ENCODE data around the gene CACNA1C.

CACNA1C gene

GRCh38 chr12:2617365-2617764 lies 564.6 kb downstream of the CACNA1C start:
- DNase-seq: no peak

GRCh38 chr12:2618291-2618995 lies 565.7 kb downstream of the CACNA1C start:
- DNase-seq: no peak

GRCh38 chr12:2619136-2619535 lies 566.3 kb downstream of the CACNA1C start:
- DNase-seq: no peak

GRCh38 chr12:2622460-2622859 lies 569.7 kb downstream of the CACNA1C start:
- DNase-seq: no peak

GRCh38 chr12:2623472-2623871 lies 570.7 kb downstream of the CACNA1C start:
- DNase-seq: no peak

GRCh38 chr12:2624543-2625288 lies 571.9 kb downstream of the CACNA1C start:
- DNase-seq: no peak

- DNase-seq: no peak
Measured at GRCh38 chr12:2625289-2625612, 572.5 kb downstream of the CACNA1C start.

GRCh38 chr12:2627076-2627834 lies 574.5 kb downstream of the CACNA1C start:
- no peak for DNase-seq

- DNase-seq: no peak
Measured at GRCh38 chr12:2627835-2628191, 575.0 kb downstream of the CACNA1C start.

- no peak for DNase-seq
Measured at GRCh38 chr12:2628401-2628800, 575.6 kb downstream of the CACNA1C start.

- no peak for DNase-seq
Measured at GRCh38 chr12:2629051-2629450, 576.3 kb downstream of the CACNA1C start.

- DNase-seq: no peak
Measured at GRCh38 chr12:2631653-2632350, 579.0 kb downstream of the CACNA1C start.

- no peak for DNase-seq
Measured at GRCh38 chr12:2633176-2633824, 580.5 kb downstream of the CACNA1C start.

- no peak for DNase-seq
Measured at GRCh38 chr12:2633825-2634200, 581.0 kb downstream of the CACNA1C start.

- no peak for DNase-seq
Measured at GRCh38 chr12:2634471-2634870, 581.7 kb downstream of the CACNA1C start.

- DNase-seq: no peak
Measured at GRCh38 chr12:2636741-2637340, 584.1 kb downstream of the CACNA1C start.

GRCh38 chr12:2637371-2637770 lies 584.6 kb downstream of the CACNA1C start:
- no peak for DNase-seq

GRCh38 chr12:2638273-2639019 lies 585.7 kb downstream of the CACNA1C start:
- DNase-seq: no peak

- DNase-seq: no peak
Measured at GRCh38 chr12:2639020-2639298, 586.2 kb downstream of the CACNA1C start.

GRCh38 chr12:2640281-2640680 lies 587.5 kb downstream of the CACNA1C start:
- DNase-seq: no peak

- DNase-seq: peak in 1 of 2 donors; percentile 2
Measured at GRCh38 chr12:2640709-2641108, 587.9 kb downstream of the CACNA1C start.

GRCh38 chr12:2641207-2641606 lies 588.4 kb downstream of the CACNA1C start:
- no peak for DNase-seq

Measured in stimulated activated CD4-positive, alpha-beta T cell treated with anti-CD3 and anti-CD28 coated beads, Interleukin-2, amount 100 ng/mL, for 48 hours (primary cell).